SU-DHL-6 (cell line): ENCODE measurements around the gene TTLL13.

Experiments used
- H2AFZ ChIP-seq: fragments of 200-600 bp; sonication (generic); 2 replicates; pipeline ENCODE4 v1.6.1; 2014; ENCODE audit warnings: low read depth, mild to moderate bottlenecking, moderate library complexity, mixed read lengths, antibody characterized with exemption, low read length; ENCODE audit not compliant: severe bottlenecking
- H3F3A ChIP-seq: fragments of 200-600 bp; shearing (Covaris generic); 2 replicates; pipeline ENCODE4 v1.6.0; 2016; ENCODE audit warnings: antibody characterized with exemption, mild to moderate bottlenecking; ENCODE audit not compliant: insufficient read depth
- H3K27ac ChIP-seq: fragments of 200-600 bp; sonication (generic); 2 replicates; pipeline ENCODE4 v1.5.1; 2016; ENCODE audit warnings: low read depth, mild to moderate bottlenecking, low read length, moderate library complexity, mixed read lengths
- H3K27me3 ChIP-seq: fragments of 200-600 bp; sonication (generic), shearing (Covaris generic); 2 replicates; pipeline ENCODE4 v1.6.0; 2014; ENCODE audit warnings: mild to moderate bottlenecking, low read length
- H3K36me3 ChIP-seq: fragments of 200-600 bp; sonication (generic); 2 replicates; pipeline ENCODE4 v1.6.1; 2014; ENCODE audit warnings: mild to moderate bottlenecking, low read length, mixed read lengths
- H3K4me2 ChIP-seq: fragments of 300-600, 200-600 bp; shearing (Covaris generic), sonication (generic); 2 replicates; pipeline ENCODE4 v1.6.0; 2014; ENCODE audit warnings: low read length, low read depth, mild to moderate bottlenecking; ENCODE audit not compliant: poor library complexity, severe bottlenecking
- H3K4me3 ChIP-seq: fragments of 200-600 bp; sonication (generic); 2 replicates; pipeline ENCODE4 v1.5.1; 2014; ENCODE audit warnings: antibody characterized with exemption, low read length, mild to moderate bottlenecking, mixed read lengths; ENCODE audit not compliant: insufficient read depth, poor library complexity, severe bottlenecking
- H3K79me2 ChIP-seq: fragments of 200-600 bp; sonication (generic); 2 replicates; pipeline ENCODE4 v1.6.1; 2014; ENCODE audit warnings: mild to moderate bottlenecking, low read length, moderate library complexity; ENCODE audit not compliant: insufficient read depth
- H3K9ac ChIP-seq: fragments of 200-600 bp; sonication (generic); 2 replicates; pipeline ENCODE4 v1.7.0; 2014; ENCODE audit warnings: mild to moderate bottlenecking, low read length
- H3K9me2 ChIP-seq: fragments of 200-600 bp; sonication (generic); replicated peaks from 2 replicates; pipeline ENCODE4 v1.6.1; 2014; ENCODE audit warnings: low read length; ENCODE audit not compliant: insufficient read depth
- H3K9me3 ChIP-seq: fragments of 200-600 bp; sonication (generic); 2 replicates; pipeline ENCODE4 v1.6.1; 2014; ENCODE audit warnings: low read length, mixed read lengths; ENCODE audit not compliant: insufficient read depth
- H4K20me1 ChIP-seq: fragments of 200-600 bp; sonication (generic); 2 replicates; pipeline ENCODE4 v1.6.1; 2014; ENCODE audit warnings: low read depth, mild to moderate bottlenecking, antibody characterized with exemption, low read length, moderate library complexity, mixed read lengths
- EZH2phosphoT487 ChIP-seq: fragments of 200-600 bp; sonication (generic), shearing (Covaris generic); conservative IDR thresholded peaks from 2 replicates; pipeline ENCODE4 v1.6.1; 2018; ENCODE audit warnings: mild to moderate bottlenecking, antibody characterized with exemption, low read length, moderate library complexity, mixed read lengths
- TF ChIP-seq, protein P1 (sequence below): fragments of 200-600 bp; sonication (generic); IDR thresholded peaks from one replicate; pipeline ENCODE4 v1.5.1; 2017; ENCODE audit warnings: antibody characterized with exemption, mild to moderate bottlenecking, low read length, moderate library complexity; ENCODE audit not compliant: insufficient read depth, poor library complexity, severe bottlenecking

The TTLL13 gene

DNA sequence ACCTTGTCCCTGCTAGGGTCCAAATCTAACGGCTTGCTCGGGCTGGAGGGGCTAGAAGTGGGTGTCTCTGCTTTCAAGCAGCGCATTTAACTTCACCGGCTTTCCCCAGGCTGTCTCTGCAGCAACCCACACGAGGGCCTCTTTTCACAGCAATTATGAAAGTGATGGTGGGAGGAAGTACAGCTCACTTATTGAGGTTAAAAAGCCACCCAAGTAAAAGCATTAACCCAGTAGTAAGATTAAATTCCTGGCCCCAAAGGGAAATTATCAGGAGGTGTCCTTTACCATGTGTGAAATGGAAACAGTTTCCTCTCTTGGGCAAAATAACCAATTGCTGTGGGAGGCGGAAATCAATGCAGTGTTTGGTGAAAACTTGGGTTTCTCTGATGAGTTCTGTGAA lies 57.2 kb downstream of the TTLL13 start:
- no peaks in the 10 kb centered on the region for H3K9me3 ChIP-seq
- H3K36me3 ChIP-seq, result no peaks in the 10 kb centered on the region
- TF ChIP-seq EZH2phosphoT487, result no peak
- TF ChIP-seq, protein P1, sequence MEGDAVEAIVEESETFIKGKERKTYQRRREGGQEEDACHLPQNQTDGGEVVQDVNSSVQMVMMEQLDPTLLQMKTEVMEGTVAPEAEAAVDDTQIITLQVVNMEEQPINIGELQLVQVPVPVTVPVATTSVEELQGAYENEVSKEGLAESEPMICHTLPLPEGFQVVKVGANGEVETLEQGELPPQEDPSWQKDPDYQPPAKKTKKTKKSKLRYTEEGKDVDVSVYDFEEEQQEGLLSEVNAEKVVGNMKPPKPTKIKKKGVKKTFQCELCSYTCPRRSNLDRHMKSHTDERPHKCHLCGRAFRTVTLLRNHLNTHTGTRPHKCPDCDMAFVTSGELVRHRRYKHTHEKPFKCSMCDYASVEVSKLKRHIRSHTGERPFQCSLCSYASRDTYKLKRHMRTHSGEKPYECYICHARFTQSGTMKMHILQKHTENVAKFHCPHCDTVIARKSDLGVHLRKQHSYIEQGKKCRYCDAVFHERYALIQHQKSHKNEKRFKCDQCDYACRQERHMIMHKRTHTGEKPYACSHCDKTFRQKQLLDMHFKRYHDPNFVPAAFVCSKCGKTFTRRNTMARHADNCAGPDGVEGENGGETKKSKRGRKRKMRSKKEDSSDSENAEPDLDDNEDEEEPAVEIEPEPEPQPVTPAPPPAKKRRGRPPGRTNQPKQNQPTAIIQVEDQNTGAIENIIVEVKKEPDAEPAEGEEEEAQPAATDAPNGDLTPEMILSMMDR, result no peak
- no peak overlapping the region for H3K27ac ChIP-seq
- no peak overlapping the region for H3K9ac ChIP-seq
- no peaks in the 10 kb centered on the region for H3F3A ChIP-seq
- H3K4me2 ChIP-seq, result no peak overlapping the region
- no peaks in the 10 kb centered on the region for H3K9me2 ChIP-seq
- H3K79me2 ChIP-seq, result no peaks in the 10 kb centered on the region
- H4K20me1 ChIP-seq, result no peaks in the 10 kb centered on the region
- H3K27me3 ChIP-seq, result no peaks in the 10 kb centered on the region
- no peak overlapping the region for H3K4me3 ChIP-seq
- H2AFZ ChIP-seq, result no peak overlapping the region

DNA sequence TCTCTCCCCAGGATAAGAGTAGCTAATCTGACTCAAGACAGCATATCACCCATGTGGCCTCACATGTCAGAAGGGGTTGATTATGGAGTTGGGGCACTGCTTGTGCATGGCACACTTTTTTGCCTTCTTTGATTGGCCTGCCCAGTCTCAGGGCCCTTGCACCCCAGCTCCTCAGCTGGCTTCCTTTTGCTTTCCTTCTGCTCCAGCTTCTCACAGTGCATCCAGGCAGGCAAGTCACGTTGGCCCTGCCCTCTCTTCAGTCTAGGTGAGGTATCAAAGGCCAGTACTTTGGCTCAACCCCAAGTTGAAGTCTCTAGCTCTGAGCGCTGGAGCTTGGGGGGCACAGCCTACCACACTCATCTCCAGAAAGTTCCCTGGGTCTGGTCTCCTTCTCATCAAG lies 58.3 kb downstream of the TTLL13 start:
- H2AFZ ChIP-seq, result no peak overlapping the region
- H3K27me3 ChIP-seq, result no peaks in the 10 kb centered on the region
- H3K79me2 ChIP-seq, result no peaks in the 10 kb centered on the region
- no peaks in the 10 kb centered on the region for H3F3A ChIP-seq
- no peaks in the 10 kb centered on the region for H3K36me3 ChIP-seq
- no peaks in the 10 kb centered on the region for H3K9me2 ChIP-seq
- TF ChIP-seq, protein P1, result no peak
- no peak for TF ChIP-seq EZH2phosphoT487
- H3K9ac ChIP-seq, result no peak overlapping the region
- H3K4me3 ChIP-seq, result no peak overlapping the region
- H3K27ac ChIP-seq, result no peak overlapping the region
- H4K20me1 ChIP-seq, result no peaks in the 10 kb centered on the region
- no peaks in the 10 kb centered on the region for H3K9me3 ChIP-seq
- no peak overlapping the region for H3K4me2 ChIP-seq

DNA sequence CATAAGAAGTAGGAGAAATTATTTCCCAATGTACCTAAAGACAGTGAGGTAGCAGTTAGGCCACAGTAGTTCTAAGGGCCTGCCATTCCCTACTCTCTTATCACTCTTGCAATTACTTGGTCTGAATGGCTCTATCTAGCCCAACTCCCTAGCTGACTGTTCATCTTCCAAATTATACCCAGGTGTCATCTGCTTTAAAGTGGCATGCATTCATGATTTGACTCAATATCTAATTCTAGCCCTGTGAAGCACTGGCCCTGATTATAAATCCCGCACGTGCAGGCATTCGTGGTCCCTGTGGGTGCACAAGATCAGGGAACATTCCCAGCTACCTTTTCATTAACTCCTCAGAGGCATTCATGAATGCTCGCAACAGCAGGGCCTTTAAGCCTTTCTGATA lies 59.7 kb downstream of the TTLL13 start:
- no peak overlapping the region for H3K4me2 ChIP-seq
- H3K79me2 ChIP-seq, result no peaks in the 10 kb centered on the region
- H3K27ac ChIP-seq, result no peak overlapping the region
- H3F3A ChIP-seq, result no peaks in the 10 kb centered on the region
- TF ChIP-seq EZH2phosphoT487, result no peak
- TF ChIP-seq, protein P1, result no peak
- no peaks in the 10 kb centered on the region for H3K27me3 ChIP-seq
- H2AFZ ChIP-seq, result no peak overlapping the region
- no peaks in the 10 kb centered on the region for H3K9me2 ChIP-seq
- no peaks in the 10 kb centered on the region for H4K20me1 ChIP-seq
- H3K9me3 ChIP-seq, result no peaks in the 10 kb centered on the region
- no peak overlapping the region for H3K9ac ChIP-seq
- no peaks in the 10 kb centered on the region for H3K36me3 ChIP-seq
- no peak overlapping the region for H3K4me3 ChIP-seq
